Keratinocyte (primary cell): ENCODE measurements around the gene INSIG1.

Experiments
- EZH2 ChIP-seq: IDR thresholded peaks from one replicate; pipeline ENCODE4 v1.6.1; 2012; ENCODE audit warnings: inconsistent platforms, mild to moderate bottlenecking, low read length, moderate library complexity
- TF ChIP-seq, protein P1 (sequence below), 3 experiments: IDR thresholded peaks in 1 of 3; conservative IDR thresholded peaks in 1 of 3; optimal IDR thresholded peaks in 1 of 3; 2 replicates in 2 of 3; 3 replicates in 1 of 3; pipeline versions ENCODE3 to v1.5.1; 2011; ENCODE audit warnings: low read length in 3 of 3, mild to moderate bottlenecking in 3 of 3, moderate library complexity in 2 of 3, control low read depth in 1 of 3, inconsistent platforms in 1 of 3; ENCODE audit not compliant: insufficient read depth in 2 of 3; ENCODE audit errors: extremely low read depth in 1 of 3

DNA sequence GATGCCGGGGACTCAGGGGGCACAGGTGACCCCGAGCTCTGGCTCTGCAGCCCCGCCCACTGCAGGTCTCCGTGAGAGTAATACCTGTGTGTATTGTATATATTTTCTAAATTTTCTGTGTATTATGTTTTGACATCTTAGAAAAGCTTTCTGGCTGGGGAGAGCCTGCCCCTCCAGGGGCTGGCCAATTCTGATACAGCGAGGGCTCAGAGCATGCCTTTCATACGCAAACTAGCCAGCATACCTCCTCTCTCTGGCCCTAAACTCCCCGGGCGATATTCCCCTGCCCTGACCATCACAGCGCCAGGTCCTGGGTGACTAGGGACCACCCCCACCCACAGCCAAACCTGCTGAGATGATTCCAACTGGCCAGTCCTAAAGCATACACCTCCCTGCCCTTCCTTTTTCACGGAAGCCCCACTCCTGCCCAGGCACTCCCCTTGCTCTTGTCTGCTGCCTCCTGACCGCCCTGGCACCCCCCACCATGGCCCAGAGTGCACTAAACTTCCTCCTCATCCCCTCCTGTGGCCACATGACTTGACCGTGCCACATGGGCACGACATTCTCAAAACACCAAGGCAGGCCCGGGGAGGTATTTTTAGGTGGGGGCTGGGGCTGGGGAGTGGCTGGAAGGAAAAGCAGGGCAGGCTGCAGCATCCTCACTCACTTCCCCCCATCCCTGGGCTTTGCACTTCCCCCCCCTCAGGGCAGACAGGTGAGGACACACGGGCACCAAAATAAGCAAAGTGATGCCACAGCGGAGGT is 61.5 kb downstream of the INSIG1 start:
- TF ChIP-seq, protein P1, sequence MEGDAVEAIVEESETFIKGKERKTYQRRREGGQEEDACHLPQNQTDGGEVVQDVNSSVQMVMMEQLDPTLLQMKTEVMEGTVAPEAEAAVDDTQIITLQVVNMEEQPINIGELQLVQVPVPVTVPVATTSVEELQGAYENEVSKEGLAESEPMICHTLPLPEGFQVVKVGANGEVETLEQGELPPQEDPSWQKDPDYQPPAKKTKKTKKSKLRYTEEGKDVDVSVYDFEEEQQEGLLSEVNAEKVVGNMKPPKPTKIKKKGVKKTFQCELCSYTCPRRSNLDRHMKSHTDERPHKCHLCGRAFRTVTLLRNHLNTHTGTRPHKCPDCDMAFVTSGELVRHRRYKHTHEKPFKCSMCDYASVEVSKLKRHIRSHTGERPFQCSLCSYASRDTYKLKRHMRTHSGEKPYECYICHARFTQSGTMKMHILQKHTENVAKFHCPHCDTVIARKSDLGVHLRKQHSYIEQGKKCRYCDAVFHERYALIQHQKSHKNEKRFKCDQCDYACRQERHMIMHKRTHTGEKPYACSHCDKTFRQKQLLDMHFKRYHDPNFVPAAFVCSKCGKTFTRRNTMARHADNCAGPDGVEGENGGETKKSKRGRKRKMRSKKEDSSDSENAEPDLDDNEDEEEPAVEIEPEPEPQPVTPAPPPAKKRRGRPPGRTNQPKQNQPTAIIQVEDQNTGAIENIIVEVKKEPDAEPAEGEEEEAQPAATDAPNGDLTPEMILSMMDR (optimal IDR thresholded peaks at IDR 0.05 in 1 of 3, IDR thresholded peaks at IDR 0.05 in 1 of 3, conservative IDR thresholded peaks at IDR 0.05 in 1 of 3; ENCODE audit: extremely low read depth in 1 of 3, insufficient read depth in 2 of 3, low read length in 3 of 3) = no peak
- TF ChIP-seq EZH2 = no peak
